Activated naive CD8-positive, alpha-beta T cell (primary cell): ENCODE results near the gene TIMM10B.

ENCODE experiments used
- H3K27ac Mint-ChIP-seq: one replicate; pipeline ENCODE4 v1.8.0; 2021; ENCODE audit warnings: mixed read lengths
- H3K27me3 Mint-ChIP-seq: one replicate; pipeline ENCODE4 v1.8.0; 2021; ENCODE audit warnings: mixed read lengths
- H3K36me3 Mint-ChIP-seq: one replicate; pipeline ENCODE4 v1.8.0; 2021; ENCODE audit warnings: mixed read lengths
- H3K4me1 Mint-ChIP-seq: one replicate; pipeline ENCODE4 v1.8.0; 2021; ENCODE audit warnings: low read depth, mixed read lengths
- H3K4me3 Mint-ChIP-seq: one replicate; pipeline ENCODE4 v1.8.0; 2021; ENCODE audit warnings: mild to moderate bottlenecking, mixed read lengths
- H3K9me3 Mint-ChIP-seq: one replicate; pipeline ENCODE4 v1.8.0; 2021; ENCODE audit warnings: low read depth, mixed read lengths

The TIMM10B gene

DNA sequence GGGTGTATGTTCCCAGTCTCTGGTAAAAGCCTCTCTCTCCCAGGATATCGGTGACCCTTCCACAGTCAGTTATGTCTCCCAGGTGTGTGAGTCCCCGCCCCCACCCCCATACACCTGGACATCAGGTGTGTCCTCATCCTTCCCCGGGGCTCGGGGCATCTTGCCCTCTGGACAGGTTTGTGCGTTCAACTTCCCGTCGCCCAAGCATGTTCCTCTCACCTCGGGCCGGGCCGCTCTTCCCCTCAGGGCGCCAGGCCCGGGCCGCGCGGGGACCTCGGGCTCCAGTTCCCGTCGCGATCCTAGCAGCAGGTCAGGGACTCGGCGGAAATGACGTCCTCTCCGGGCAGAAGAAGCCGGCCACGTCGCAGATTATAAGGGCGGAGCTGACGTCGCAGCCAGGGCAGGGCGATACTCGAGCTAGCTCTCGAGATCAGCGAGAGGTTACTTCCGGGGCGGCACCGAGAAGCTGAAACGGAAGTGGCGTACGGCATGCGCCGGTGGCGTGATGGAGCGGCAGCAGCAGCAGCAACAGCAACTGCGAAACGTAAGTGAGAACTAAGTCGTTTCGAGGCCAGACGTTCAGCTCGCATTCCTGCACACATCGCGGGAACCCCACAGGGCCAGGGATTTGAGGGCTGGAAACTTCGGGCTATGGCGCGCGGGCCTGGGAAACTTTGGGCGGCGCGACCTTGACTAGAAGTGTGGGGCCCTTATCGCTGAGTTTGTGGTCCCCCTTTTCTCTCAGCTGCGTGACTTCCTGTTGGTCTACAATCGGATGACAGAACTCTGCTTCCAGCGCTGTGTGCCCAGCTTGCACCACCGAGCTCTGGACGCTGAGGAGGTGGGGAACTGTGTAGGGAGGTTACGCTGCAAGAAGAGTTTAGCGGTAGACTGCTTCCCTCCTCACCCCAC is at the start of gene TIMM10B, which contains the start of gene ARFIP2:
Gene TIMM10B (plus strand): TSS at position 490 of the 912 bp plus-strand sequence. CDS start 16 bp downstream, at position 506.
Gene ARFIP2 (minus strand): TSS at position 320 of the 912 bp plus-strand sequence. CDS start 910 bp downstream, outside the sequence.
- Mint-ChIP-seq H3K36me3 (peaks cover 14% of the 10 kb centered on the region), H3K27ac (peak within 1 kb of the TSS; percentile 96), H3K9me3 (no peaks in the 10 kb centered on the region), H3K4me1 (peaks cover 34% of the 10 kb centered on the region), H3K4me3 (peak within 1 kb of the TSS; percentile 96), H3K27me3 (no peaks in the 10 kb centered on the region)

GRCh38 chr11:6431861-6432260 is 49.4 kb upstream of the TIMM10B start:
- no peak overlapping the region for H3K4me3 Mint-ChIP-seq
- H3K36me3 Mint-ChIP-seq = no peaks in the 10 kb centered on the region
- H3K9me3 Mint-ChIP-seq = no peaks in the 10 kb centered on the region
- H3K4me1 Mint-ChIP-seq = peaks cover 3% of the 10 kb centered on the region
- H3K27ac Mint-ChIP-seq = no peak overlapping the region
- no peaks in the 10 kb centered on the region for H3K27me3 Mint-ChIP-seq

DNA sequence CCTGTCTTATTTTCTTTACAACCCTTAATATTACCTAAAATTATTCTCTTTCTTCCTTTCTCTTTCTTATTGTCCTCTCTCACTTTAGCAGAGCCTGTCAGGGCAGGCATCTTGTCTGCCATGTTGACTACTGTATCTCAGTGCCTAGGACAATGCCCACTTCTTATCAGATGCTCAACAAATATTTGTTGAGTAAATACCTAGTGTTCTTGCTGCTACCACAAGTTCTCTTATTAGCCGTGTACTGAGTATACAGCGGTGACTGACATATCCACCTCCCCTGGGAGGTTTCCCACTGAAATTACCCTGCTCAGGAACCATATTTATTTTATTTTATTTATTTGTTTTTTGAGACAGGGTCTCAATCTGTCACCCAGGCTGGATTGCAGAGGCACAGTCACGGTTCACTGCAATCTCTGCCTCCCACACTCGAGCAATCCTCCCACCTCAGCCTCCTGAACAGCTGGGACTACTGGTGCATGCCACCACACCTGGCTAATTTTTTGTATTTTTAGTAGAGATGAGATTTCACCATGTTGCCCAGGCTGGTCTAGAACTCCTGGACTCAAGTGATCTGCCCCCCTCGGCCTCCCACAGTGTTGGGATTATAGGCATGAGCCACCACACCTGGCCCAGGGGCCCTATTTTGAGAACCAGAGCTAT is 47.2 kb upstream of the TIMM10B start:
- H3K9me3 Mint-ChIP-seq = no peaks in the 10 kb centered on the region
- H3K27ac Mint-ChIP-seq = no peak overlapping the region
- no peaks in the 10 kb centered on the region for H3K27me3 Mint-ChIP-seq
- H3K36me3 Mint-ChIP-seq = no peaks in the 10 kb centered on the region
- H3K4me1 Mint-ChIP-seq = peaks cover 3% of the 10 kb centered on the region
- no peak overlapping the region for H3K4me3 Mint-ChIP-seq

DNA sequence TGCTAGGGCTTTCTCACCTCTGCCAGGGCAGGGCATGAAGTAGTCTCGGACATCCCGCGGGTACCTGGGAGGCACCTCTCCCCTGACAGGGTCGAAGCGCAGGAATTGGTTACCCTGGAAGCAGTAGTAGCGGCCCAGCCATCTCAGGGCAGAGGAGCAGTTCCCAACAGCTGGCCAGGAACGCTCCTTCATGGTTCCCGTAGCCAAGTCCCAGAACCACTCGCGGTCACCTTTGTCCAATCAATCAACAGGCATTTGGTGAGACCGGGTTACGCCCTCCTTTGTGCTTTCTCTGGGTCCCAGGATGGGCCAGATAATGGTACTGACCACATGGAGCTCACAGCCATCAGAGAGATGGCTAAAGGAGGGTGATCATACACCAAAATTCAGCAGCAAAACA is 43.9 kb upstream of the TIMM10B start:
- H3K27ac Mint-ChIP-seq = no peak overlapping the region
- H3K27me3 Mint-ChIP-seq = no peaks in the 10 kb centered on the region
- H3K9me3 Mint-ChIP-seq = no peaks in the 10 kb centered on the region
- H3K4me3 Mint-ChIP-seq = no peak overlapping the region
- H3K4me1 Mint-ChIP-seq = peaks cover 3% of the 10 kb centered on the region
- no peaks in the 10 kb centered on the region for H3K36me3 Mint-ChIP-seq

GRCh38 chr11:6437993-6438392 is 43.3 kb upstream of the TIMM10B start:
- Mint-ChIP-seq H3K36me3 (no peaks in the 10 kb centered on the region), H3K27me3 (no peaks in the 10 kb centered on the region), H3K9me3 (no peaks in the 10 kb centered on the region), H3K4me1 (peaks cover 3% of the 10 kb centered on the region), H3K27ac (no peak overlapping the region), H3K4me3 (no peak overlapping the region)

DNA sequence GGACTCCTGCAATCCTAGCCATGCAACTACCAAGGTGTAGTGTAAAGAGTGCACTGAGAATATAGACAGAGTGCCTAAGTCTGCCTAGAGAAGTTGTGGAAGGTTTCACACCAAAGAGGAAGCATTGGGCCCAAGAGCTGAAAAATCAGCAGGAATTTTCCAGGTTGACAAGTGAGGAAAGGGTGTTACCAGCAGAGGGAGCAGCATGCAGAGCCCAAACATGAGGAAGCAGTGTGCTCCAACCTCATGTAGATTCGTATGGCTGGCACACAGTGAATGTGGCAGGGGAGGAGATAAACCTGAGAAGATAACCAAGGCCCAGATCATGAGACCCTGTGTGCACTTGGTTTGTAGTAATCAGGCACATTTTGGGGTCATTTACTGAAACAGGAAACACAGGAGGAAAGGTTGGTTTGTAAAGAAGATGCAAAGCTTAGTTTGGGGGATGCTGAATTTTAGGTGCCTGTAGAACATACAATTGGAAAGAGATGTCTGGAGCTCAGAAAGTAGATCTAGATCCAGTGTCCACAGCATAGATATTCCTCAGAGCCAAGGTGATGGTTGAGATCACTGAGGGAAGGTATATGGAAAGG is 42.2 kb upstream of the TIMM10B start:
- Mint-ChIP-seq H3K4me1 (peaks cover 3% of the 10 kb centered on the region), H3K9me3 (no peaks in the 10 kb centered on the region), H3K27me3 (no peaks in the 10 kb centered on the region), H3K4me3 (no peak overlapping the region), H3K36me3 (no peaks in the 10 kb centered on the region), H3K27ac (no peak overlapping the region)

DNA sequence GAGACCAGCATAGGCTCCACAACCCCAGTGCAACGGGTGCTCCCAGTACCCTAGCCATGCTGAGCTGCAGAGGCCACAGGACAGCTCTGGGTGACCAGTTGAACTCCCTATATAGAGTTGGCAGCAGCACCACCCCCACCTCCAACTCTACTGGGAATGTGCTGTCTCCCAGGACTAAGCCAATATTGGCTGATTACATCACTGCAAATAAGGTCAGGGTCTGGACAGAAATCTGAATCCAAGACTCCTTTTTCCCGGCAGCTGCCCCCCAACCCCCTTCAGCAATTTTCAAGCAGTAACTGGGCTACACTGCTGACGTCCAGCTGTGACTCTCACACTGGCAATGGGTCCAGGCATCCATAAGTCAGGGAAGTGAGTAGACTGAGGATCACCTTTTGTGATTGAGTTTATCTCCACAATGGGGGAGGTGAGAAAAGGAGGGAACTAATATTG is 40.4 kb upstream of the TIMM10B start, which contains the start of gene HPX:
Gene HPX (minus strand): TSS at position 82 of the 453 bp plus-strand sequence. CDS start 24 bp downstream, at position 58.
- no peak within 1 kb of the TSS for H3K4me3 Mint-ChIP-seq
- peaks cover under 1% of the 10 kb centered on the region for H3K4me1 Mint-ChIP-seq
- H3K27me3 Mint-ChIP-seq = no peaks in the 10 kb centered on the region
- H3K9me3 Mint-ChIP-seq = no peaks in the 10 kb centered on the region
- no peak within 1 kb of the TSS for H3K27ac Mint-ChIP-seq
- no peaks in the 10 kb centered on the region for H3K36me3 Mint-ChIP-seq

DNA sequence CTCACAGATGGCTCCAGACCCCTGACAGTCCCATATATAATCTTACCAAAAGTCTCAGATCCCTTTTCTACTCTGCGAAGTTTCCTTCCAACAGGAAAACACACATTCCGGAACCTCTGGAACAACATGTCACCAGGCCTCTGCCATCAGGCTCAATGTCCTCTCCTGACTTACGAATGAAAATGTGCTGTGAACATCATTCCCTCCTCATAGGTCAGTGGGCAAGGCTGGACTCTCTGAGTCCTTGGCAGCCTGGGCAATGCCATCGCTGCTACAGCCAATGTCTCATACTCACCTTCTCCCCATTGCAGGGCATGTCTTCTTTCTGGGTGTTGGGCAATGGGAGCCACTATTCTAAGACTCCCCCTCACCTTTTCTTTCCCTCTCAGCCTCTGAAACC is 38.9 kb upstream of the TIMM10B start:
- no peaks in the 10 kb centered on the region for H3K4me1 Mint-ChIP-seq
- no peak overlapping the region for H3K4me3 Mint-ChIP-seq
- H3K9me3 Mint-ChIP-seq = no peaks in the 10 kb centered on the region
- no peaks in the 10 kb centered on the region for H3K36me3 Mint-ChIP-seq
- H3K27me3 Mint-ChIP-seq = no peaks in the 10 kb centered on the region
- no peak overlapping the region for H3K27ac Mint-ChIP-seq

GRCh38 chr11:6443269-6444003 is 37.9 kb upstream of the TIMM10B start:
- no peak overlapping the region for H3K4me3 Mint-ChIP-seq
- H3K36me3 Mint-ChIP-seq = no peaks in the 10 kb centered on the region
- no peaks in the 10 kb centered on the region for H3K9me3 Mint-ChIP-seq
- H3K27ac Mint-ChIP-seq = no peak overlapping the region
- no peaks in the 10 kb centered on the region for H3K27me3 Mint-ChIP-seq
- H3K4me1 Mint-ChIP-seq = no peaks in the 10 kb centered on the region

- Mint-ChIP-seq H3K4me1 (no peaks in the 10 kb centered on the region), H3K27me3 (no peaks in the 10 kb centered on the region), H3K4me3 (no peak overlapping the region), H3K36me3 (no peaks in the 10 kb centered on the region), H3K27ac (no peak overlapping the region), H3K9me3 (no peaks in the 10 kb centered on the region)
Measured at GRCh38 chr11:6448574-6448973, 32.7 kb upstream of the TIMM10B start.

DNA sequence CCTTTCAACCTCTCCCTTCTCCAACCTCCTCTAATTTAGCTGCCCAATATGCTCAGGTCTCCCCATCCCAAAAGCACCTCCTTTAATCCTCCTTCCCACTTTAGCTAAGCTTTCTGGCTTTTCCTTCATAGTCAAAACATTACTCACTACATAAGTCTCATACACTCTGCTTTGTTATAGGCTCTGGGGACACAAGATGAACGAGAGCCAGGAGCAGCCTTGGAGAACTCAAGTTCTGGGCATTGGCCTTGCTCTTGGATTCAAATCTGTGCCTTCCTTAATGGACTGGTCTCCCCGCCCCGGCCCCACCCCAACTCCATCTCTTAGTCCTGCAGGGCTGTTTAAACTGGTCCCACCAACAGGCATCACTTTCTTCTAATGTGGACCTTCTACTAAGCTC is 29.1 kb upstream of the TIMM10B start:
- Mint-ChIP-seq H3K4me3 (no peak overlapping the region), H3K27ac (no peak overlapping the region)

DNA sequence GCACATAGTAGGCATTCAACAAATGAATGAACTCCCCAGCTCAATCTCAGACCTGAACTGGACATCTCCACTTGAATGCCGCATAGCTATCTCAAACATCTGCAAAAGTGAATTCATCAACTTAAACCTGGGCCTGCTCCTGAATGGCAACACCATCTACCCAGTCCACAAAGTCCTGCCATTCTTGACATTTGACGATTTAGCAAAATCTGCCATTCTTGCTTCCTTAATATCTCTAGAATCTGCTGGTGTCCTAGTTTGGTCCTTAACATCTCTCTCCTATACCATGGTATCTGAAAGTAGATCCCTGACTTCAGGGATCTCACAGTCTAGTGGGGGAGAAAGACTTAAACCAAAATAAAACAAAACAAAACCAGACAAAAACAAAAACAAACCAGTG is 28.1 kb upstream of the TIMM10B start:
- Mint-ChIP-seq H3K4me1 (no peaks in the 10 kb centered on the region), H3K4me3 (no peak overlapping the region), H3K27me3 (no peaks in the 10 kb centered on the region), H3K36me3 (peaks cover 5% of the 10 kb centered on the region), H3K27ac (no peak overlapping the region), H3K9me3 (no peaks in the 10 kb centered on the region)

More for the DNA sequence above, 29.1 kb upstream of the TIMM10B start:
- Mint-ChIP-seq H3K4me1 (no peaks in the 10 kb centered on the region), H3K27me3 (no peaks in the 10 kb centered on the region), H3K36me3 (peaks cover 5% of the 10 kb centered on the region), H3K9me3 (no peaks in the 10 kb centered on the region)

DNA sequence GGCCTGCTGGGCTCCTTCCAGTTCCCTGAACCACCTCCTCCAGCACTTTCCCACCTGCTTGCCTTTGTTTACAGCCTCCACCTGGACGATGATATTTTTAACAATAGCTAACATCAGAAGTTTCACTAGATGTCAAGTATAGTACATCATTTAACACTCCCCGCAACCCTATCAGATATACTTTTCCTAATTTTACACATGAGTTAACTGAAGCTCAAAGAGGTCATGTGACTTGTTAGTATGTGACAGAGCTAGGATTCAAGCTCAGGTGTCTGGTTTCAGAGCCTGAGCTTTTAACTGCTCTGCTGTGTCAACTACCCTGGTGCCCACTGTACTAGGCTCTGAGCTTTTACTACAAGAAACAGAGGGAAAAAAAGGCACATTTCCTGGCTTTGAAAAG is 26.2 kb upstream of the TIMM10B start:
- Mint-ChIP-seq H3K27me3 (no peaks in the 10 kb centered on the region), H3K36me3 (peaks cover 5% of the 10 kb centered on the region), H3K9me3 (no peaks in the 10 kb centered on the region), H3K27ac (no peak overlapping the region), H3K4me1 (no peaks in the 10 kb centered on the region), H3K4me3 (no peak overlapping the region)

DNA sequence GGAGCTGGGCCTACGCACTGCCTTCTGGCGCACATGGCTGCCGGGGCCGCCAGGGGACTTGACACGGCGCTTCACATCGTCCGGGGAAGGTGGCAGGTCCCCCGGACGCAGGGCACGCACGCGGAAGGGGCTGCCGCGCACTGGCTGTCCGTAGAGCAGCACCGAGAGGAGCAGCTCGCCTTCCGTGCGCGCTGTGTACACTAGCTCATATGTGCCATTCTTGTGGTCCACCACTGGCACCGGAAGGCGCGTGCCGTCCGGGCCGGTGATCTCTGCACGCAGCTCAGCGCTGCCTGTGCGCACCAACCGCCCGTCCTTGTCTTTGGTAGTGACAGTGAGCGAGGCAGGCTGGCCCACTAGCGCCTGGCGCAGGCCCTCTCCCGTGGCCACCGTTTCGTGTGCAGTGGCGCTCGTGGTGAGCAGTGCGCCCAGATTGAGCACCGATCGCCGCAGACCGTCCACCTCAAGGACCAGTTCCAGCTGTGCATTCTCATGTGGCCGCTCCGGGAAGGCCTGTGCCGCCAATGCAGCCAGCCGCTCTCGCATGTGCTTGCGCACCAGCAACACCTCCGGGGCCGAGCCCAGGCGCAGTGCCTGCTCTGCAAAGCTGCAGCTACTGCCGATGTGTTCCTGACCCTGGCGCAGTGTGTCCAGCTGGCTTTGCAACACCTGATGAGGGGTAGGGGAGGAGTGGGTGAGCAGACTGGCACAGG is 24.8 kb upstream of the TIMM10B start:
- H3K9me3 Mint-ChIP-seq = no peaks in the 10 kb centered on the region
- H3K27me3 Mint-ChIP-seq = no peaks in the 10 kb centered on the region
- H3K36me3 Mint-ChIP-seq = peaks cover 9% of the 10 kb centered on the region
- H3K4me1 Mint-ChIP-seq = no peaks in the 10 kb centered on the region
- no peak overlapping the region for H3K27ac Mint-ChIP-seq
- no peak overlapping the region for H3K4me3 Mint-ChIP-seq
